ENCODE measurements around the gene ARHGEF7.
"Not testable (repeated sequence)": the region's sequence is repeated elsewhere in the genome, so short reads cannot be mapped to it uniquely, and the experiment has no call there.

DNA sequence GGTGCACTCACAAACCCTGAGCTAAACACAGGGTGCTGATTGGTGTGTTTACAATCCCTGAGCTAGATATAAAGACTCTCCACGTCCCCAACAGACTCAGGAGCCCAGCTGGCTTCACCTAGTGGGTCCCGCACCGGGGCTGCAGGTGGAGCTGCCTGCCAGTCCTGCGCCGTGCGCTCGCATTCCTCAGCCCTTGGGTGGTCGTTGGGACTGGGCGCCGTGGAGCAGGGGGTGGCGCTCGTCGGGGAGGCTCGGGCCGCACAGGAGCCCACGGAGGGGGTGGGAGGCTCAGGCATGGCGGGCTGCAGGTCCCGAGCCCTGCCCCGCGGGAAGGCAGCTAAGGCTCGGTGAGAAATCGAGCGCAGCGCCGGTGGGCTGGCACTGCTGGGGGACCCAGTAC is 31.4 kb upstream of the ARHGEF7 start:
- TF ChIP-seq, protein P1, sequence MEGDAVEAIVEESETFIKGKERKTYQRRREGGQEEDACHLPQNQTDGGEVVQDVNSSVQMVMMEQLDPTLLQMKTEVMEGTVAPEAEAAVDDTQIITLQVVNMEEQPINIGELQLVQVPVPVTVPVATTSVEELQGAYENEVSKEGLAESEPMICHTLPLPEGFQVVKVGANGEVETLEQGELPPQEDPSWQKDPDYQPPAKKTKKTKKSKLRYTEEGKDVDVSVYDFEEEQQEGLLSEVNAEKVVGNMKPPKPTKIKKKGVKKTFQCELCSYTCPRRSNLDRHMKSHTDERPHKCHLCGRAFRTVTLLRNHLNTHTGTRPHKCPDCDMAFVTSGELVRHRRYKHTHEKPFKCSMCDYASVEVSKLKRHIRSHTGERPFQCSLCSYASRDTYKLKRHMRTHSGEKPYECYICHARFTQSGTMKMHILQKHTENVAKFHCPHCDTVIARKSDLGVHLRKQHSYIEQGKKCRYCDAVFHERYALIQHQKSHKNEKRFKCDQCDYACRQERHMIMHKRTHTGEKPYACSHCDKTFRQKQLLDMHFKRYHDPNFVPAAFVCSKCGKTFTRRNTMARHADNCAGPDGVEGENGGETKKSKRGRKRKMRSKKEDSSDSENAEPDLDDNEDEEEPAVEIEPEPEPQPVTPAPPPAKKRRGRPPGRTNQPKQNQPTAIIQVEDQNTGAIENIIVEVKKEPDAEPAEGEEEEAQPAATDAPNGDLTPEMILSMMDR (optimal IDR thresholded peaks at IDR 0.05 in 1 of 3, IDR thresholded peaks at IDR 0.05 in 1 of 3, conservative IDR thresholded peaks at IDR 0.05 in 1 of 3; ENCODE audit: extremely low read depth in 1 of 3, insufficient read depth in 2 of 3, low read length in 3 of 3): not testable (repeated sequence)
- TF ChIP-seq EZH2 (IDR thresholded peaks at IDR 0.05; ENCODE audit: low read length): not testable (repeated sequence)
